IMR-90 (cell line): ENCODE results near the gene KAZN. TPM values are rescaled to one million over a fixed set of nuclear protein-coding genes. Genes with fewer than 3 reads are reported as not detected.

Experiments used
- ATAC-seq: fragments of 200-7000 bp; cut with Tn5 transposase; 2 replicates; pipeline ENCODE4 v1.9.1; 2020; ENCODE audit warnings: low read depth, mild to moderate bottlenecking, moderate library complexity
- BruUV-seq: library from RNA; stranded (reverse); fragments of 400-500 nt; replicated peaks from 2 replicates; lab custom pipeline; 2021; lab: Mats Ljungman, UMichigan
- CTCF ChIA-PET: fragments of 300-600 bp; formaldehyde crosslinking; extraction: SDS; loops from one replicate; lab custom pipeline; 2021; ENCODE audit warnings: antibody characterized with exemption; lab: Yijun Ruan, JAX
- POLR2A ChIA-PET: fragments of 300-600 bp; sonication (Branson Sonifier 250); formaldehyde crosslinking; loops from one replicate; lab custom pipeline; 2022; ENCODE audit warnings: antibody characterized with exemption; ENCODE audit not compliant: unreplicated experiment; lab: Charles Lee
- DNase-seq: peaks from one replicate; pipeline ENCODE4 v3.0.0; 2013
- H2AFZ ChIP-seq: replicated peaks from 2 replicates; pipeline ENCODE3; 2013; ENCODE audit warnings: low read length, mild to moderate bottlenecking; ENCODE audit not compliant: poor library complexity
- H2AK5ac ChIP-seq: 2 replicates; pipeline ENCODE4 v1.6.1; 2013; ENCODE audit warnings: low read depth, low read length, inconsistent platforms
- H2AK9ac ChIP-seq: replicated peaks from 2 replicates; pipeline ENCODE3; 2013; ENCODE audit warnings: mild to moderate bottlenecking, low read depth, low read length, moderate library complexity; ENCODE audit not compliant: poor library complexity
- H2BK120ac ChIP-seq: 2 replicates; pipeline ENCODE4 v1.6.1; 2013; ENCODE audit warnings: low read depth, low read length, inconsistent platforms
- H2BK15ac ChIP-seq: 3 replicates; pipeline ENCODE4 v1.6.1; 2013; ENCODE audit warnings: low read depth, low read length, inconsistent platforms
- H2BK20ac ChIP-seq: 2 replicates; pipeline ENCODE4 v1.6.1; 2013; ENCODE audit warnings: low read depth, mild to moderate bottlenecking, inconsistent platforms, low read length, moderate library complexity
- H2BK5ac ChIP-seq: 2 replicates; pipeline ENCODE4 v1.6.1; 2013; ENCODE audit warnings: mild to moderate bottlenecking, low read depth, low read length, inconsistent platforms; ENCODE audit not compliant: poor library complexity, severe bottlenecking
- H3K14ac ChIP-seq: replicated peaks from 2 replicates; pipeline ENCODE4 v1.6.1; 2013; ENCODE audit warnings: low read depth, low read length, inconsistent platforms
- H3K18ac ChIP-seq: 2 replicates; pipeline ENCODE4 v1.6.1; 2013; ENCODE audit warnings: low read depth, low read length, control low read depth
- H3K23ac ChIP-seq: 2 replicates; pipeline ENCODE4 v1.6.1; 2013; ENCODE audit warnings: low read depth, low read length, inconsistent platforms
- H3K27ac ChIP-seq: 2 replicates; pipeline ENCODE4 v1.5.1; 2013; ENCODE audit warnings: mild to moderate bottlenecking, control low read depth, low read length; ENCODE audit not compliant: insufficient read depth
- H3K27me3 ChIP-seq: 2 replicates; pipeline ENCODE4 v1.6.1; 2013; ENCODE audit warnings: low read length; ENCODE audit not compliant: control insufficient read depth, insufficient read depth
- H3K36me3 ChIP-seq: 2 replicates; pipeline ENCODE4 v1.6.1; 2013; ENCODE audit warnings: low read length, mixed read lengths; ENCODE audit not compliant: control insufficient read depth, insufficient read depth
- H3K4ac ChIP-seq: 2 replicates; pipeline ENCODE4 v1.6.1; 2013; ENCODE audit warnings: low read depth, low read length, inconsistent platforms
- H3K4me1 ChIP-seq: 2 replicates; pipeline ENCODE4 v1.6.1; 2013; ENCODE audit warnings: low read length, mixed read lengths; ENCODE audit not compliant: control insufficient read depth, insufficient read depth
- H3K4me2 ChIP-seq: 2 replicates; pipeline ENCODE4 v1.6.1; 2013; ENCODE audit warnings: low read depth, mild to moderate bottlenecking, control low read depth, low read length, moderate library complexity
- H3K4me3 ChIP-seq: 2 replicates; pipeline ENCODE4 v1.5.1; 2013; ENCODE audit warnings: low read depth, mild to moderate bottlenecking, control low read depth, low read length, moderate library complexity; ENCODE audit not compliant: insufficient read depth
- H3K56ac ChIP-seq: 2 replicates; pipeline ENCODE4 v1.6.1; 2013; ENCODE audit warnings: low read length, inconsistent platforms; ENCODE audit not compliant: insufficient read depth; ENCODE audit errors: extremely low read depth
- H3K79me1 ChIP-seq, 2 experiments: 2 replicates each; pipeline ENCODE4 v1.6.1; 2013; ENCODE audit warnings: low read length in 2 of 2, inconsistent platforms in 1 of 2, low read depth in 1 of 2
- H3K9ac ChIP-seq: 2 replicates; pipeline ENCODE4 v1.6.1; 2013; ENCODE audit warnings: low read depth, low read length, control low read depth
- H3K9me1 ChIP-seq: 2 replicates; pipeline ENCODE4 v1.6.1; 2013; ENCODE audit warnings: low read length, inconsistent platforms; ENCODE audit not compliant: insufficient read depth
- H3K9me3 ChIP-seq: 2 replicates; pipeline ENCODE4 v1.6.1; 2013; ENCODE audit warnings: low read length; ENCODE audit not compliant: control insufficient read depth, insufficient read depth
- H4K20me1 ChIP-seq: 2 replicates; pipeline ENCODE4 v1.6.1; 2013; ENCODE audit warnings: low read length, inconsistent platforms; ENCODE audit not compliant: insufficient read depth
- H4K5ac ChIP-seq: 2 replicates; pipeline ENCODE4 v1.6.1; 2013; ENCODE audit warnings: mild to moderate bottlenecking, low read depth, low read length, control low read depth
- H4K8ac ChIP-seq, 2 experiments: 2 replicates each; pipeline ENCODE4 v1.6.1; 2013; ENCODE audit warnings: low read depth in 2 of 2, low read length in 2 of 2, control low read depth in 1 of 2, inconsistent platforms in 1 of 2
- H4K91ac ChIP-seq: 2 replicates; pipeline ENCODE4 v1.6.1; 2013; ENCODE audit warnings: low read depth, low read length, inconsistent platforms; ENCODE audit not compliant: insufficient read depth
- CEBPB ChIP-seq: IDR thresholded peaks from 2 replicates; pipeline ENCODE4 v1.6.1; 2012; ENCODE audit warnings: low read depth, low read length, improper control_type of control experiment
- SMC3 ChIP-seq: fragments of 150-350 bp; IDR thresholded peaks from 2 replicates; pipeline ENCODE4 v1.6.1; 2016; ENCODE audit warnings: low read depth, mild to moderate bottlenecking, antibody characterized with exemption, low read length, moderate library complexity
- WGBS, 2 experiments: methylation state at CpG; one replicate each; pipeline versions ENCODE4 v1.1.5 to v1.1.7; 2013; ENCODE audit warnings: missing lambda C conversion rate in 2 of 2; ENCODE audit not compliant: insufficient read length in 1 of 2; ENCODE audit errors: extremely low coverage in 2 of 2; 5-methylcytosine and 5-hydroxymethylcytosine counted together
- dilution Hi-C: fragments of 300-500 bp; cut with HindIII; formaldehyde crosslinking; loops from one replicate; pipeline ENCODE4 v1.14.3; 2018; ENCODE audit warnings: low sequenced_read_pairs; ENCODE audit not compliant: unreplicated experiment
- in situ Hi-C: fragments of 300-500 bp; cut with MboI; formaldehyde crosslinking; loops from 3 replicates; pipeline ENCODE4 v1.14.3; 2019; ENCODE audit warnings: low sequenced_read_pairs, inconsistent platforms, mixed read lengths
- intact Hi-C: fragments of 100-400 bp; cut with micrococcal nuclease; formaldehyde crosslinking; loops from 2 replicates; pipeline ENCODE4 v1.10.0; 2022
- polyA plus RNA-seq, 3 experiments: library from polyadenylated mRNA; depleted of rRNA; stranded (reverse); fragments of >200 nt; gene quantifications; 2 replicates each; pipeline ENCODE4 v1.2.3, GENCODE V29; 2012; ENCODE audit warnings: low replicate concordance in 1 of 3
- total RNA-seq: library from RNA; depleted of rRNA; stranded (reverse); fragments of >200 nt; gene quantifications from 2 replicates; pipeline ENCODE4 v1.2.3, GENCODE V29; 2012
- TF ChIP-seq, protein P1 (sequence below): fragments of 150-350 bp; IDR thresholded peaks from 2 replicates; pipeline ENCODE4 v1.6.1; 2016; ENCODE audit warnings: low read depth, mild to moderate bottlenecking, low read length, moderate library complexity, borderline replicate concordance

Gene KAZN
- total and polyA plus RNA-seq, 2 of the 4 experiments (the other 2 are of a cell fraction) = 5.2 to 10.5 TPM

DNA sequence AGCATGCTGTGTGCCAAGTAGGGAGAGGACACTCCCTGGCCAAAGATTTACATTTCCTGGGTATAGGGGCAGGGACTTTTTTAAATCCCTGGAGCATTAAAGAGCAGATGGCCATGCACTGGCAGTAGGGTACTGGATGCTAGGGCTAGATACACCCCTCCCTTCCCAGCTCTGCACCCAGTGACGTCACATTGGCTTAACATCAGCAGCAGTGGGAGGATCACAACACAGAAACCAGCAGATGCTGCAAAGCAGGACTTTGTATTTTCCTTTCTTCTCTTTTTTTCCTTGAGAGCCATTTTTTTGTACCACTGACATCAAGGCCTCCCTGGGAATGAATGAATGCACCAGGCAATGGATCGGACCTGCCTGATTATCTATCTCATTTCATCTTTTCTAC, 243.0 kb downstream of the KAZN start:
- POLR2A ChIA-PET = no interaction called here
- no peaks in the 10 kb centered on the region; the same call in 1 of the 2 replicates for H3K27me3 ChIP-seq
- WGBS, 2 experiments = no CpG with 5 or more reads among the region's 2 CpGs
- peak overlapping the region; percentile 88 for H3K4ac ChIP-seq
- no peak overlapping the region for H3K4me2 ChIP-seq
- in situ Hi-C loops (no loop called here), dilution Hi-C loops (no loop called here), intact Hi-C loops (no loop called here)
- TF ChIP-seq CEBPB (no peak), SMC3 (no peak)
- TF ChIP-seq, protein P1, sequence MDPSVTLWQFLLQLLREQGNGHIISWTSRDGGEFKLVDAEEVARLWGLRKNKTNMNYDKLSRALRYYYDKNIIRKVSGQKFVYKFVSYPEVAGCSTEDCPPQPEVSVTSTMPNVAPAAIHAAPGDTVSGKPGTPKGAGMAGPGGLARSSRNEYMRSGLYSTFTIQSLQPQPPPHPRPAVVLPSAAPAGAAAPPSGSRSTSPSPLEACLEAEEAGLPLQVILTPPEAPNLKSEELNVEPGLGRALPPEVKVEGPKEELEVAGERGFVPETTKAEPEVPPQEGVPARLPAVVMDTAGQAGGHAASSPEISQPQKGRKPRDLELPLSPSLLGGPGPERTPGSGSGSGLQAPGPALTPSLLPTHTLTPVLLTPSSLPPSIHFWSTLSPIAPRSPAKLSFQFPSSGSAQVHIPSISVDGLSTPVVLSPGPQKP = no peak
- no peak overlapping the region for H2AK9ac ChIP-seq
- H4K8ac ChIP-seq = peak overlapping the region; percentile 10 to 83; a peak in 2 of 4 replicates
- H4K5ac ChIP-seq = peak overlapping the region; percentile 81
- H3K79me1 ChIP-seq = no peaks in the 10 kb centered on the region
- peak overlapping the region; percentile 97 for H2AK5ac ChIP-seq
- H3K9ac ChIP-seq = no peak overlapping the region
- peak overlapping the region; percentile 97; the same call in 2 of the 3 replicates for H2BK15ac ChIP-seq
- peak overlapping the region; percentile 81 for H3K14ac ChIP-seq
- peak overlapping the region; percentile 91 for H3K18ac ChIP-seq
- H3K56ac ChIP-seq = no peak overlapping the region
- peak overlapping the region; percentile 92 for H4K91ac ChIP-seq
- DNase-seq (peak; percentile 6), ATAC-seq (no peak)
- peaks cover 8% of the 10 kb centered on the region; the same call in 1 of the 2 replicates for H3K9me3 ChIP-seq
- CTCF ChIA-PET = no interaction called here
- no peak overlapping the region for H2AFZ ChIP-seq
- H3K27ac ChIP-seq = peak overlapping the region; percentile 97; the same call in 1 of the 2 replicates
- H3K36me3 ChIP-seq = no peaks in the 10 kb centered on the region
- H2BK20ac ChIP-seq = peak overlapping the region; percentile 98
- H3K9me1 ChIP-seq = peaks cover 4% of the 10 kb centered on the region; the same call in 1 of the 2 replicates
- H3K4me3 ChIP-seq = no peak overlapping the region
- no TSS peak for BruUV-seq
- H2BK5ac ChIP-seq = peak overlapping the region; percentile 49
- H3K4me1 ChIP-seq = peaks cover 10% of the 10 kb centered on the region
- H4K20me1 ChIP-seq = peaks cover 3% of the 10 kb centered on the region; the same call in 1 of the 2 replicates
- peak overlapping the region; percentile 97; the same call in 1 of the 2 replicates for H3K23ac ChIP-seq
- peak overlapping the region; percentile 98 for H2BK120ac ChIP-seq
